GM12872 (cell line): ENCODE results near the gene PKNOX2.

ENCODE experiments used
- TF ChIP-seq, protein P1 (sequence below): IDR thresholded peaks from 3 replicates; pipeline ENCODE4 v1.5.1; 2011; ENCODE audit warnings: low read depth, mild to moderate bottlenecking, low read length, moderate library complexity; ENCODE audit not compliant: insufficient read depth

PKNOX2 gene

DNA sequence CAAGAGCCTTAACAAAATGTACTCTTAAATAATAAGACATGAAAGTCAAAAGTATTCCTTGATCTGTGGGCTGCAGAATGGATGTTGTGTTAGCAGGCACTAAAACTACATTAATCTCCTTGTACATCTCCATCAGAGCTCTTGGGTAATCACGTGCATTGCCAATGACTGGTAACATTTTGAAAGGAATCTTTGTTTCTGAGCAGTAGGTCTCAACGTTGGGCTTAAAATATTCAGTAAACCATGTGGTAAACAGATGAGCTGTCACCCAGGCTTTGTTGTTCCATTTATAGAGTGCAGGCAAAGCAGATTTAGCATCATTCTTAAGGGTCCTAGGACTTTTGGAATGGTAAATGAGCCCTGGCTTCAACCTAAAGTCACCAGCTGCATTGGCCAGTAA is 152.9 kb downstream of the PKNOX2 start:
- TF ChIP-seq, protein P1, sequence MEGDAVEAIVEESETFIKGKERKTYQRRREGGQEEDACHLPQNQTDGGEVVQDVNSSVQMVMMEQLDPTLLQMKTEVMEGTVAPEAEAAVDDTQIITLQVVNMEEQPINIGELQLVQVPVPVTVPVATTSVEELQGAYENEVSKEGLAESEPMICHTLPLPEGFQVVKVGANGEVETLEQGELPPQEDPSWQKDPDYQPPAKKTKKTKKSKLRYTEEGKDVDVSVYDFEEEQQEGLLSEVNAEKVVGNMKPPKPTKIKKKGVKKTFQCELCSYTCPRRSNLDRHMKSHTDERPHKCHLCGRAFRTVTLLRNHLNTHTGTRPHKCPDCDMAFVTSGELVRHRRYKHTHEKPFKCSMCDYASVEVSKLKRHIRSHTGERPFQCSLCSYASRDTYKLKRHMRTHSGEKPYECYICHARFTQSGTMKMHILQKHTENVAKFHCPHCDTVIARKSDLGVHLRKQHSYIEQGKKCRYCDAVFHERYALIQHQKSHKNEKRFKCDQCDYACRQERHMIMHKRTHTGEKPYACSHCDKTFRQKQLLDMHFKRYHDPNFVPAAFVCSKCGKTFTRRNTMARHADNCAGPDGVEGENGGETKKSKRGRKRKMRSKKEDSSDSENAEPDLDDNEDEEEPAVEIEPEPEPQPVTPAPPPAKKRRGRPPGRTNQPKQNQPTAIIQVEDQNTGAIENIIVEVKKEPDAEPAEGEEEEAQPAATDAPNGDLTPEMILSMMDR: no peak

DNA sequence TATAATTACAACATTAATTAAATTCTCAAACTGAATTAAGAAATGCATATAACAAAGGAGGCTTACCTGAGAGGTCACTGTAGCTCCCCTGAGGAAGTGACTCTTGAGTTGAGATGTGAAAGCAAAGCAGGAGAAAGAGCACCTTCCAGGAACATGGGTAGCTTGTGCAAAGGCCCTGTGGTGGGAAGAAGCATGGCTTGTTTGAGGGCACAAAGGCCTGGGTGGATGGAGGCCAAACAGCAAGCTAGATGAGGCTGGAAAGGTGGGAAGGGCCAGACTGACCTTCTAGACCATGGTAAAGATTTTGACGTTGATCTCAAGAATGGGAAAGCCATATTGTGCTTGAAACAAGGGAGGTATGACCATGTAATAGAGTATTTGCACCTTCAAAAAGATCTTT is 155.1 kb downstream of the PKNOX2 start:
- TF ChIP-seq, protein P1: no peak

GRCh38 chr11:125320347-125321076 is 156.0 kb downstream of the PKNOX2 start:
- TF ChIP-seq, protein P1: no peak

DNA sequence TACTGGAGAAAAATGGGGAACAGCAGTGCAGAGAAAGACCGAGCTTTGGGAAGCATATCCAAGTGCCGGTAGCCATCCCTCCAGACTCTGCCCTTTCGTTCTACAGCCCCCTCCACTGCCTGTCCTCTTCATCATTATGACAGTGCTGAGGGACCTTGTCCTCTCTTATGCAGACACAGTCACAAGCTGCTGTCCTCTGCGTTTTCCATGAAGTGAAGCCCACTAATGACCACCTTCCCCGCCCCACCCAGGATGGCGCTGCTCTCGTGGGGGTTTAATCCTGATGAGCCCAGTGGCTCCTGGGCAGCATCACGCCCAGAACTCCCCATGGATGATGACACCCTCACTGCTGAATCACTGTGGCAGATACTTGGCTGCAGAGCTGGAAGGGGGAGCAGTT is 157.7 kb downstream of the PKNOX2 start:
- TF ChIP-seq, protein P1: no peak

GRCh38 chr11:125325196-125325595 is 160.6 kb downstream of the PKNOX2 start:
- TF ChIP-seq, protein P1: no peak

- TF ChIP-seq, protein P1: no peak
Observed at GRCh38 chr11:125326126-125326525, 161.6 kb downstream of the PKNOX2 start.

DNA sequence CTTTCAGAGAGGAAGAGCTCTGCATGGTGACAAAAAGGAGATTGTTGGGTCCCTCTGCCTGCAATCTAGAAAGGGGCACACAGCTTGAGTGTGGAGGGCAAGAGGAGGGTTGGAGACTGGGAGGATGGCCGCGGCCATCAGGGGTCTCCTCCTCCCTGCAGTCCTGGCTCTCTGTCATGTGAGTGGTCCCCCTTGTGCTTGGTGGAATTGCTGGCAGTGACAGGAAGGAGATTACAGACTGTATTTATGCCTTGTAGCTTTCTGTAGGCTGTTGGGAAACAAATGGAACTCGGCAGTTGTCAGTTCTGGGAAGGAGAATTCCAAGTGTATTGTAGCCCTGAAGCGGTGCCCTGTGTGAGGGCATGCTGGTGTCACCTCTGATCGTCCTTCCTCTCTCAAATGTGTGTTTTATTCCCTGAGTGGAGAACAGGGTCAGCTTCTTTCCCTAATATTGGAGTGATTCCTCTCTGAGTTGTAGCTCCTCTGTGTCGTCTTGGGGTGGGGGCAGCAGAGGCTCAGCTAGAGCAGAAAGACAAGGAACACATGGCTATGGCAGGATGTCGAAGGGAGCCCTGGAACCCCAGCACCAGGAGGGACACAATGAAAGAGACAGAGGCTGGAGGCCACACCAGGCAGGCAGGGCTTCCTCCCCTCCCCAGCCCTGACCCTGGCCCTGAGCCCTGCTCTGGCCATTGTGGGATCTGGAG is 163.1 kb downstream of the PKNOX2 start:
- TF ChIP-seq, protein P1: no peak
